ENCODE results near the gene VWA3A.

DNA sequence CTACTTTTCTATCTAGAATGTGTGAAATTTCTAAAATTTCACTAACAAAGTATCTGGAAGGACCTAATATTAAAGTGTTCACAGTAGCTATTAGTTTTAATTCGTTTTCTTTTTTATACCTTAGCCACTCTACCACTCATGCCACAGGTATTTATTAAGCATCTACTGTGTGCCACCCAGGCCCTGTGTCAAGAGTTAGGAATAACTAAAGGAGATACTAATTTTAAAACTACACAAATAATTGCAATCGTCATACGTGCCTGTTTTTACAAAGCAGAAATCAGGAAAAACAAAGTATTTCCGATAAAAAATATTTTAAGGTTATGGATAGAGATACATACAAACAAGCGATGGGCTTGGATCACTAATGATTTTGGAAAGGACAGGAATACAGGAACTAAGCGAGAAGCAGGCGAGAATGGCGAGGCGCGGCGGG is 113.3 kb downstream of the VWA3A start:
- TF ChIP-seq POLR2AphosphoS5 (IDR thresholded peaks at IDR 0.05; ENCODE audit: low read depth): no peak
- TF ChIP-seq, protein P1, sequence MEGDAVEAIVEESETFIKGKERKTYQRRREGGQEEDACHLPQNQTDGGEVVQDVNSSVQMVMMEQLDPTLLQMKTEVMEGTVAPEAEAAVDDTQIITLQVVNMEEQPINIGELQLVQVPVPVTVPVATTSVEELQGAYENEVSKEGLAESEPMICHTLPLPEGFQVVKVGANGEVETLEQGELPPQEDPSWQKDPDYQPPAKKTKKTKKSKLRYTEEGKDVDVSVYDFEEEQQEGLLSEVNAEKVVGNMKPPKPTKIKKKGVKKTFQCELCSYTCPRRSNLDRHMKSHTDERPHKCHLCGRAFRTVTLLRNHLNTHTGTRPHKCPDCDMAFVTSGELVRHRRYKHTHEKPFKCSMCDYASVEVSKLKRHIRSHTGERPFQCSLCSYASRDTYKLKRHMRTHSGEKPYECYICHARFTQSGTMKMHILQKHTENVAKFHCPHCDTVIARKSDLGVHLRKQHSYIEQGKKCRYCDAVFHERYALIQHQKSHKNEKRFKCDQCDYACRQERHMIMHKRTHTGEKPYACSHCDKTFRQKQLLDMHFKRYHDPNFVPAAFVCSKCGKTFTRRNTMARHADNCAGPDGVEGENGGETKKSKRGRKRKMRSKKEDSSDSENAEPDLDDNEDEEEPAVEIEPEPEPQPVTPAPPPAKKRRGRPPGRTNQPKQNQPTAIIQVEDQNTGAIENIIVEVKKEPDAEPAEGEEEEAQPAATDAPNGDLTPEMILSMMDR (IDR thresholded peaks at IDR 0.05; ENCODE audit: insufficient read depth, low read length): no peak

Data from HL-60 (cell line).